ENCODE measurements around the gene ABHD8.

Gene ABHD8

GRCh38 chr19:17268754-17269153 is 34.5 kb downstream of the ABHD8 start:
- DNase-seq (ENCODE audit: extremely low read depth in 1 of 2, low read depth in 1 of 2) = no peak

GRCh38 chr19:17266975-17267788 is 36.0 kb downstream of the ABHD8 start, which contains the start of gene BABAM1:
BABAM1 (plus strand) TSS chr19:17267443; CDS start chr19:17268807, 1,364 bp downstream.
- peak; percentile 78 to 87 for DNase-seq (ENCODE audit: extremely low read depth in 1 of 2, low read depth in 1 of 2)

GRCh38 chr19:17266589-17266974 is 36.6 kb downstream of the ABHD8 start:
- DNase-seq (ENCODE audit: extremely low read depth in 1 of 2, low read depth in 1 of 2) = no peak

DNA sequence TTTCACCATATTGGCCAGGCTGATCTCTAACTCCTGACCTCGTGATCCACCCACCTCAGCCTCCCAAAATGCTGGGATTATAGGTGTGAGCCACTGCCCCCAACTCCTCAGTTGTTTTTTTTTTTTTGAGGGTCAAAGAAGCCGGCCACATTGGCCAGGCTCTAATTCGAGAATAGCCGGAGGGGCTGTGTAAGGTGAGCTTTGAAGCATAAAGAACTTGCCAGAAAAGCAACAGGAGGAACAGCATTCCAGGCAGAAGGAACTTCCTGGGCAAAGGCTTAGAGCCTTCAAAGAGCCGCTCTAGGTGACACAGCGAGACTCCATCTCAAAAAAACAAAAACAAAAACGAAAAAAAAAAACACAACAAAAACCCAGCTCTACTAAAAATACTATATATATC is 37.2 kb downstream of the ABHD8 start:
- DNase-seq (ENCODE audit: extremely low read depth in 1 of 2, low read depth in 1 of 2) = no peak

DNA sequence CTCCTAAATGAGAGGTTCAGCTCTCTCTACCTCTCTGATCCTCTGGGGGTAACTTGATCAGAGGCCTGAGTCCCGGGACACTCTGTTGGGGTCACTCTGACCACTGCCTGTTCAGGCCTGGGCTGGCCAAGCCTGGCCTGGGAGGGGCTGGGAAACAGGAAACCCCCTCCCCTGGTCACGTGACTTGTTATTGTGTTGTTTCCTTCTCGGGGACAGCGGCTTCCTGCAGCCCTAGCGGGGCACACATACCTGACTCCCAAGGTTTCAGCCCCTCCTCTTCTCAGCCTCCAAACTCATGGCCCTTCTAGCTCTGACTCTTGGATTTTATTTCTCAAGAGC is 38.6 kb downstream of the ABHD8 start, which contains the start of gene USHBP1:
Gene USHBP1, minus strand, starts transcription at position 105 of the 339 bp plus-strand sequence. CDS start 446 bp downstream, outside the sequence.
- DNase-seq (ENCODE audit: extremely low read depth in 1 of 2, low read depth in 1 of 2) = no peak

DNA sequence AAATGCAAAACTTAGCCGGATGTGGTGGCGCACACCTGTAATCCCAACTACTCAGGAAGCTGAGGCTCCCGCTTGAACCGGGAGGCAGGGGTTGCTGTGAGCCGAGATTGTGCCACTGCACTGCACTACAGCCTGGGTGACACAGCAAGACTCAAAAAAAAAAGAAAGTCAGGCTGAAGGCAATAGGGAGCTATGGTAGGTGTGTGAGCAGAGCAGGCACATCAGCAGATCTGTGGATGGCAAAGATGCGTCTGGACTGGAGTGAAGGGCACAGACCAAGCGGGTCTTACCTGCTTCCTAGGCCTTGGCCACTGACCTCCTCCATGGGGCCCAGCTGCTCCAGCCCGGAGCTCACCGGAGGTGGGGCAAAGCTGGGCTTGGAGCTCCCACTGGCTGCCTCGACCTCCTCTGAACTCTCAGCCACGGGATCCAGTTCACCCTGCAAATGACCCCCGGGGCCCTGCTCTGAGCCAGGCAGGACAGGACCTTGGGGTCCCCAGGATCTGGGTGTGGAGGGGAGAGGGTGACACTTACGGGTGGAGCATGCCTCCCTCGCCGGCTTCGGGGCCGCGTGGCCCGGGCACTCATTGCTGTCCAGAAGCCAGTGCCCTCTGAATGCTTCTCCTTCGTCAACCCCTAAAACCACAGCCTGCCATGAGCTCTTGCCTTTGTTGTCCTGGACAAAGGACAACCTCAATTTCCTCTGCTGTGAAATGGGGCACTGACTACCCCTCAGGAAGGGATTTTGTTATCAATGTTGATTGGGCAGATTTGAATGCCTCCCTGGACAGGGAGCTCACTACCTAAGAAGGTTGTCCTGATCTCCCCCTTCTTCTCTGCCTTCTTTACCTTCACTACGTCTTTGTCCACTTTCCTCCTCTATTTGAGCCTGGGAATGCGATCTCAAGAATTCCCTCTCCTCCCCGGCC is 39.2 kb downstream of the ABHD8 start:
- no peak for DNase-seq (ENCODE audit: extremely low read depth in 1 of 2, low read depth in 1 of 2)

- DNase-seq (ENCODE audit: extremely low read depth in 1 of 2, low read depth in 1 of 2) = no peak
These were observed 40.7 kb downstream of the ABHD8 start for GRCh38 chr19:17262557-17262956.

DNA sequence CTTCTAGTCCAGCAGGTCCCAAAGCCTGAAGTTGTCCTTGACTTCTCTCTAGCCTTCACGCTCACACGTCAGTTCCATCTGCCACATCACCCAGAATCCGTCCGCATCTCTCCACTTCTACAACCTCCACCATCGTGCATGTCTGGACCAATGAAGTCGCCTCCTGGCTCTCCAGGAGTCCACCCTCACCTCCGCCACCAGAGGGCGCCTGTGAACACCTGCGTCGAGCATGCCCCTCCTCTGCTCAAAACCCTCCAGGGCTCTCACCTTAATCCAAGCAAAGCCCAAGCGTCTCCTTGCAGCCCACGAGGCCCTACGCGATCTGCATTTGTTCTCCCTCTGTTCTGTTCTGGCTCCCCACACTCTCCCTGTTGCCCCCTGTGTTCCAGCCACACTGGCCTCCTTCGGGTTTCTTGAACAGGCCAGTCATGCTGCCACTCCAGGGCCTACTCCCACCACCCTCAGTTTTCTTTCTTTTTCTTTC is 42.3 kb downstream of the ABHD8 start:
- peak; percentile 73 to 82 for DNase-seq (ENCODE audit: extremely low read depth in 1 of 2, low read depth in 1 of 2)

GRCh38 chr19:17259934-17260333 is 43.3 kb downstream of the ABHD8 start:
- DNase-seq (ENCODE audit: extremely low read depth in 1 of 2, low read depth in 1 of 2) = no peak

- DNase-seq (ENCODE audit: extremely low read depth in 1 of 2, low read depth in 1 of 2) = no peak
These were observed 44.0 kb downstream of the ABHD8 start for GRCh38 chr19:17259118-17259780.

DNA sequence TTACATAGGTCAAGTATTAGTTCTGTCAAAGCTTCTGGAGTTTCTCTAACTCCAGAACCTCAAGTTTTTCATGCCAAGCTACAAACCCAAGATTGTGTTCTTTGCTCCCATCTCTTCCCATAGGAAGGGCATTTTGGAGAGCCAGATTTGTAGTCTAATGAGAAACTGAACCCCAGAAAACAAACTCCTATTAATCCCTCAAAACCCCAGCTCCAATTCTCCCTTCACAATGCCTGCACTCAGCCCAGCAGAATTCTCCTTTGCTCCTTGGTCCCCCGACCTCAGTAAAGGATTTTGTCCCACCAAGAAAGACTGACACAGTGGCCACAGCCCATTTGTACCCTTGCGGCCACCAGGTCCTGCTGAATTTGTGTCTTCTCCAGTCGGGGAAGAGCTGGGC is 47.1 kb downstream of the ABHD8 start:
- DNase-seq (ENCODE audit: extremely low read depth in 1 of 2, low read depth in 1 of 2) = no peak

DNA sequence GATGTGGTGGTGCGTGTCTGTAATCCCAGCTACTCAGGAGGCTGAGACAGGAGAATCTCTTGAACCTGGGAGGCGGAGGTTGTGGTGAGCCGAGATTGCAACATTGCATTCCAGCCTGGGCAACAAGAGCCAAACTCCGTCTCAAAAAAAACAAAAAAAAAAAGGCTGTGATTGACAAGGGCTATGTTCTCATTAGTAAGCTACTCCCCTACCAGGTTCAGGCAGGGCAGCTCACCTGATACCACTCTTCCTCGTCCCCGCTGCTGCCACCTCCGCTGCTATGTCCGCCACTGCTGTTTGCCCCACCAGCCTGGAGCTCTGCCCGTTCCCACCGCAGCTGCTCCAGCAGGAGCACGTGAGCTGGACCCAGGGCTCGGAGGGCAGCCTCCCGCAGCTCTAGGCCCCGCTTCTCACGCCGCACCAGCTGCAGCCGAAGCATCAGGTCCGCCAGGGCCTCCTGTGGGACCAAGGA is 48.0 kb downstream of the ABHD8 start:
- DNase-seq (ENCODE audit: extremely low read depth in 1 of 2, low read depth in 1 of 2) = no peak

DNA sequence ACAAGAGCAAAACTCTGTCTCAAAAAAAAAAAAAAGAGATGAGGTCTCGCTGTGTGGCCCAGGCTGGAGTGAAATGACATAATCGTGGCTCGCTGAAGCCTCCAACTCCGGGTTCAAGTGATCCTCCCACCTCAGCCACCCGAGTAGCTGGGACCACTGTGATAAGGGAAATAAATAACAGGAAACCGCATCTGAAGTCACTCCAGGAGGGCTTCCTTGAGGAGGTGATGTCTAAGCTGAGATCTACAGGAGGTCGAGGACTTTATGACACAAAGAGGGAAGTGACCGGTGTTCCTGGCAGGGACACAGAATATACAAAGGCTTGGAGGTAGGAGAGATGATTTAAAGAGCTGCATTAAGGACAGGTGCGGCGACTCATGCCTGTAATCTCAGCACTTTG is 48.6 kb downstream of the ABHD8 start:
- DNase-seq (ENCODE audit: extremely low read depth in 1 of 2, low read depth in 1 of 2) = no peak

- no peak for DNase-seq (ENCODE audit: extremely low read depth in 1 of 2, low read depth in 1 of 2)
These were observed 53.2 kb downstream of the ABHD8 start for GRCh38 chr19:17249887-17250548.

- DNase-seq (ENCODE audit: extremely low read depth in 1 of 2, low read depth in 1 of 2) = no peak
These were observed 55.0 kb downstream of the ABHD8 start for GRCh38 chr19:17248011-17248776.

GRCh38 chr19:17246681-17247425 is 56.4 kb downstream of the ABHD8 start:
- no peak for DNase-seq (ENCODE audit: extremely low read depth in 1 of 2, low read depth in 1 of 2)

DNA sequence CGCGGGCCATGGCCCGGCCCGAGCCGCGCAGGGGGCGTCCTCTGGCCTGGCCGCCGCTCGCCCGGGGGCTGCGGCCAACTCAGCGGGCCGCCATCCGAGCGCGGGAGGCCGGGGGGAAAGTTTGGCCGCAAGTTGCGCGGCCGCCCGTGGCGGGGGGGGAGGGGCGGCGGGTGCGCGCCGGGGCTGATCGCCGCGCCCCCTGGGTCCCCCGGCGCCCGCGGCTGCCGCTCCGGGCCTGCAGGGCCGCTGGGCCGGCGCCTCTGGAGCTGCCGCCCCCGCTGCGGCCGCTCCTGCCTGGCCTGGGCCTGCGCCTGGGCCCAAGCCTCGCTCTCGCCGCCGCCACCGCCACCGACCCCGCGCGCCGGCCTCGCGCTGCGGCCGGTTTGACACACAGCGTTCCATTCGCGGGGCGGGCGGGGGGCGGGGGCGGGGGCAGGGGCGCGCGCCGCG is 57.7 kb downstream of the ABHD8 start, which contains the start of gene NR2F6:
Gene NR2F6, minus strand, starts transcription at position 385 of the 450 bp plus-strand sequence. CDS start 699 bp downstream, outside the sequence.
- DNase-seq (ENCODE audit: extremely low read depth in 1 of 2, low read depth in 1 of 2) = no peak

DNA sequence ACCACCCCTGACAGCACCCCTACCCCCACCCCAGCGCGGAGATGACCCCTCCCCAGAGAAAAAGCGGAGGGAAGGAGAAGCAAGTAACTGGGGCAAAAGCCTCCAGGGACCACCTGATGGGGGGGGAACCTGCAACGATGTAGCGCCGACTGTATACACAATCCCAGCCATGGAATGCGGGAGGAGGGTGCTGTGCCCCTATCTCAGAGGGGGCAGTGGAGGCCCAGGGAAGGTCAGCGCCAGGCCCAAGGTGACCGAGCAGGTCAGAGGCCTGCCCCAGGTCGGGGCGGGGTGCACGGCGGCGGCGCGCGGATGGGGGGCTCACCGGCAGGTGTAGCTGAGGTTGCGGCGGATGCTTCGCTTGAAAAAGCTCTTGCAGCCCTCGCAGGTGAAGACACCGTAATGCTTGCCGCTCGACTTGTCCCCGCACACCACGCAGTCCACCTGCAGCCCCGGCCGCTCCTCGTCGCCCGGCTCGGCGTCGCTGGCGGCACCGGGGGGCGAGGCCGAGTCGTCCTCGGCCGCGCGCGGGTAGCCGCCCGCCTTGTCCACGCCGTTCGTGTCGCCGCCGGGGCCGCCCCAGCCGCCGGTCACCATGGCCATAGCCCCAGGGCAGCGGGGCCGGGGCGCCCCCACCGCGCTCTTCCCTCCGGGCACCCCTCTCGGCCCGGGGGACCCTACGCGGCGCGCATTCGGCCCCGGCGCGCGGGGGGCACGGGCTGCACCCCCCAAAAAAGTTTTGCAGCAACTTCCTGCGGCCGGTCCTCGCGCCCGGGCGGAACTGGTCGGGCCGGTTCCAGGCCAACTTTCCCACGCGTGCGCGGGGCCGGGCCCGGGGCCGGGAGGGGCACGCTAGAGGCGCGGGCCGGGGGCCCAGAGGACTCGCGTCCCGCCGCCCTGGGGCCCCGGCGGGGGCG is 58.3 kb downstream of the ABHD8 start:
- DNase-seq (ENCODE audit: extremely low read depth in 1 of 2, low read depth in 1 of 2) = no peak

Measured in activated CD8-positive, alpha-beta memory T cell treated with anti-CD3 and anti-CD28 coated beads for 1 hour (primary cell).